Tongue (tissue), 2 donors: Measurements from ENCODE around the gene BICRAL. TPM values are rescaled to one million over a fixed set of nuclear protein-coding genes. Genes with fewer than 3 reads are reported as not detected.
"Not testable (repeated sequence)": the region's sequence is repeated elsewhere in the genome, so short reads cannot be mapped to it uniquely, and the experiment has no call there.

Experiments used
- DNase-seq: peaks from one replicate; pipeline ENCODE4 v3.0.0-alpha.2; 2015
- total RNA-seq: library from RNA; depleted of rRNA; stranded (reverse); fragments of >200 nt; gene quantifications from one replicate; pipeline ENCODE4 v1.2.3, GENCODE V29; 2014

BICRAL gene
- total RNA-seq, 1 donor from 2014 or later = 16.6 TPM

DNA sequence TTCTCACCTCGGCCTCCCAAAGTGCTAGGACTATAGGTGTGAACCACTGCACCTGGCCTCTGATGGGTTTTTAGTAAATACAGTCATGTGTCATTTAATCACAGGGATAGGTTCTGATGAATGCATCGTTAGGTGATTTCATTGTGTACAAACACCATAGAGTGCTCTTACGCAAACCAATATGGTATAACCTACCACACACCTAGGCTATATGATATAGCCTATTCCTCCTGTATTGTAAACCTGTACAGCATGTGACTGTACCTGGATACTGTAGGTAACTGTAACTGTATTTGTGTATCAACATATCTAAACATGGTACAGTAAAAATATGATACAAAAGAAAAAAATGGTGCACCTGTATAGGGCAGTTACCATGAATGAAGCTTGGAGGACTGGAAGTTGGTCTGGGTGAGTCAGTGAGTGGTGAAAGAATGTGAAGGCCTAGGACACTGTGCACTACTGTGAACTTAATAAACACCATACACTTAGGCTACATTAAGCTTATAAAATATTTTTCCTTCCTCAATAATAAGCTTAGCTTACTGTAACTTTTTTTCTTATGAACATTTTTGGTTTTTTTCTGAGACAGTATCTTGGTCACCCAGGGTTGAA lies 10.0 kb downstream of the BICRAL start:
- DNase-seq = no peak

DNA sequence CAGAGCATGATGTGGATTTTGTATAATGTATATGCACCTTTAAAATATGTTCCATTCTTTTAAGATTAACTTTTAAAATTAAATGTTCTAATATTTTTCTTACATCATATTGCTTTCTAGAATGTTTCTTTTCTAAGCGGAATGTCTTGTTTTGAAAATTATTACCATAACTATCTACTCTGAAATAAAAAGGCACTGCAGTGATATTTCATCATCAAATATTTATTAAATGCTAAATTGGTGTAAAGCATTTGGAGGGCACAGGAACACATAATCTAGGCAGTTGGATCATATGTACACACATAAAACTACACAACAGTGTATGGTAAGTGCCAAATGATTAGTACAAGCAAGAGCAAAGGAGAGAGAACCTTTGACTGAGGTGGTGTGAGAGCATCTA lies 13.8 kb downstream of the BICRAL start:
- DNase-seq = no peak

DNA sequence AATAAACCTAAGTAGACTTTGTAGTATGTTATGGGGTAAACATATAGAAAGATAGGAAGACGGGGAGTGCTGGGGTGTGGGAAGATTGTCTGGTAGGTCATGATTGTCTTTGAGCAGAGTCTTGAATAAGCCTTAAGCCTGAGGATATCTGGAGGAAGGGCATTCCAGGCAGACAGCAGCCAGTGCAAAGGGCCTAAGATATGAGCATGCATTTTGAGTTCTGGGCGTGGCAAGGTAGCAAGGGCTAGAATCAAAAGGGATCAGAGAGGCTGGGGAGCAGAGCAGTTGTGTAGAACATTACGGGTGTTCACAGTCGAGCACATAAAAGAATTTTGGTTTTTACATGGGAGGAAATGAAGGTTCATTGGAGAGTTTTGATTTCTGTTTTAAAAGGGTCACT lies 14.3 kb downstream of the BICRAL start:
- DNase-seq = no peak

GRCh38 chr6:42797696-42798095 lies 15.8 kb downstream of the BICRAL start:
- DNase-seq = not testable (repeated sequence)

DNA sequence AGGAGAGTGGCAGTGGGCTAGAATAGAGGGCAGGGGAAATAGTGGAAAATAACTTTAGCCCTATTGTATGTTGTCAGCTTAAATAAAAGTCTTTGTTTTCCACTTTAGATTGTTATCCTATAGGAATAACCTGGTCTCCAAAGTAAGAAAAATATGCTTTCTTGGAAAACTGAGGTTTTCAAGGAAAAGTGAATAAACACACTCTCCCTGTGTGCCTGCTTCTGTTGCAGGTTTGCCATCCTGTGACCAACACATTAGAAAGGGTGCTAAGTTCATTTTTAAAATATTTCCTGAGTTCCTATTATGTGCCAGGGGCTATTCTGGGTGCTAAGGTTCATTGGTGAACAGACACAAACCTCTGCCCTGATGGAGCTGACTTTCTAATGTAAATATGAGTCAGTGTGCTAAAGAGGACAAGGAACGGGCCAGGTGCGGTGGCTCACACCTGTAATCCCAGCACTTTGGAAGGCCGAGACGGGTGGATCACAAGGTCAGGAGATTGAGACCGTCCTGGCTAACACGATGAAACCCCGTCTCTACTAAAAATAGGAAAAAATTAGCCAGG lies 23.5 kb downstream of the BICRAL start:
- no peak for DNase-seq

DNA sequence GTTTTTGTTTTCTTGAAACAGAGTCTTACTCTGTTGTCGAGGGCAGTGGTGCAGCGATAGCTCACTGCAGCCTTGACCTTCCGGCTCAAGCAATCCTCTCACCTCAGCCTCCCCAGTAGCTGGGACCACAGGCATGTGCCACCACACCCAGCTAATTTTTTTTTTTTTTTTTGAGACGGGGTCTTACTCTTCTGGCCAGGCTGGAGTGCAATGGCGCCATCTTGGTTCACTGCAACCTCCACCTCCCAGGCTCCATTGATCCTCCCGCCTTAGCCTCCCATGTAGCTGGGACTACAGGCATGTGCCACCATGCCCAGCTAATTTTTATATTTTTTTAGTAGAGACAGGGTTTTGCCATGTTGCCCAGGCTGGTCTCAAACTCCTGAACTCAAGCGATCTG lies 24.5 kb downstream of the BICRAL start:
- DNase-seq = not testable (repeated sequence)

GRCh38 chr6:42808492-42809483 lies 26.9 kb downstream of the BICRAL start:
- DNase-seq = peak; percentile 30

DNA sequence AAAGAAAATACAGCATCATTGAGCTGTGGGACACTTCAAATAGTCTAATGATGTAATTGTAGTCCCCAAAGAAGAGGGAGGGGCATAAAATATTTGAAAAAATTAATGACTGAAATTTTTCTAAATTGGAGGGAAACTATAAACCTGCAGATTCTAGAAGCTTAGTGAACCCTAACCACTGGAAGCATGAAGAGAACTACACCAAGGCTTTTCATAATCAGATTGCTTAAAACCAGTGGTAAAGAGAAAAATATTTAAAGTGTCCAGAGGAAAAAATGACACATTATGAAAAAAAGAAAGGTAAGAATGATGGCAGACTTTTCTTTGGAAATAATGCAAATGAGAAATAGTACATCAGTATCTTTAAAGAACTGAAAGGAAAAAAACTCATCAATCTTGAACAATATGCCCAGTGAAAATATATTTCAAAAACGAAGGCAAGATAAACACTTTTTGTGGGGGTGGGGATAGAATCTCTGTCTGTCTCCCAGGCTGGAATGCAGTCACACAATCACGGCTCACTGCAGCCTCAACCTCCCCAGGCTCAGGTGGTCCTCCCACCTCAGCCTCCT lies 31.3 kb downstream of the BICRAL start:
- DNase-seq = no peak

GRCh38 chr6:42813906-42814444 lies 32.1 kb downstream of the BICRAL start:
- DNase-seq = no peak

DNA sequence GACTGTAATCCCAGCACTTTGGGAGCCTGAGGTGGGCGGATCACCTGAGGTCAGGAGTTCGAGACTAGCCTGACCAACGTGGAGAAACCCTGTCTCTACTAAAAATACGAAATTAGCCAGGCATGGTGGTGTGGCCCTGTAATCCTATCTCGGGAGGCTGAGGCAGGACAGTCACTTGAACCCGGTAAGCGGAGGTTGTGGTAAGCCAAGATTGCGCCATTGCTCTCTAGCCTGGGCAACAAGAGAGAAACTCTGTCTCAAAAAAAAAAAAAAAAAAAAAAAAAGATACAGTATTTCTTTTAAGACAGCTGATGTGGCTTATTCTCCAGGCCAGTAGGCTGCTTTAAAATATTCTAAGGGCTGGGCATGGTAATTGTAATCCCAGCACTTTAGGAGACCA lies 33.9 kb downstream of the BICRAL start:
- DNase-seq = not testable (repeated sequence)

GRCh38 chr6:42817907-42818306 lies 36.1 kb downstream of the BICRAL start:
- DNase-seq = no peak

DNA sequence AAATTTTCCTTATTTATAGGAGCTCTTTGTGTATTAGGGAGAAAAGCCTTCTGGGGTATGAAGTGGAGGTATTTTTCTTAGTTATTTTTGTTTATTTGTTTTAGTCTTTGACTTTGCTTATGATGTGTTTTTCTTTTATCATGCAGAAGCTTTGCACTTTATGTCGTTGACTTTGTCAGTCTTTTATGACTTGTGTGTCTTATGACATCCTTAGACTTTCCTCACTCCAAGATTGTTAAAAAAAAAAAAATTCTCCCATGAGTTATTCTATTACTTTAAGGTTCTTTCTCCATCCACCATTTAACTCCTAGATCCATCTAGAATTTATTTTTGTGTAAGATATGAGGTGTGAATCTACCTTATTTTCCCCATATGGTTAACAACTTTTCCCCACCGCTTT lies 36.6 kb downstream of the BICRAL start:
- DNase-seq = no peak

DNA sequence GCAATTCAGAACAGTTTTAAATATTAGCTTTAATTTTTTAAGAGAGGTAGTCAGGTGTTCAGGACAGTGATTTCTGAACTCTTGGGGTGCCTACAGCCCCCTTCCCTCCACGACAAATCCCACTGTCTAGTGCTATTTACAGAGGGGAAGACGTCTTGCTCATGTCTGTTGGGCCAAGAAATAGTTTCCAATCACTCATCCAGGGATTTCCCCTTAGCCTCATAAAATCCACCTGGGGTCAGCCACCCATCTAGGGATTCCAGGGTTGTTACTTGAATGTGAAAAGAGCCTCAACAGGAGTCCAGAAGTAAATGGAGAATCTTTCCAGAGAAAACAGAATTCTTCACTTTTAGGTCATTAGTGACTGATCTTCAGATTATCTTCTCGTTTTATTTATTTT lies 37.0 kb downstream of the BICRAL start:
- no peak for DNase-seq

DNA sequence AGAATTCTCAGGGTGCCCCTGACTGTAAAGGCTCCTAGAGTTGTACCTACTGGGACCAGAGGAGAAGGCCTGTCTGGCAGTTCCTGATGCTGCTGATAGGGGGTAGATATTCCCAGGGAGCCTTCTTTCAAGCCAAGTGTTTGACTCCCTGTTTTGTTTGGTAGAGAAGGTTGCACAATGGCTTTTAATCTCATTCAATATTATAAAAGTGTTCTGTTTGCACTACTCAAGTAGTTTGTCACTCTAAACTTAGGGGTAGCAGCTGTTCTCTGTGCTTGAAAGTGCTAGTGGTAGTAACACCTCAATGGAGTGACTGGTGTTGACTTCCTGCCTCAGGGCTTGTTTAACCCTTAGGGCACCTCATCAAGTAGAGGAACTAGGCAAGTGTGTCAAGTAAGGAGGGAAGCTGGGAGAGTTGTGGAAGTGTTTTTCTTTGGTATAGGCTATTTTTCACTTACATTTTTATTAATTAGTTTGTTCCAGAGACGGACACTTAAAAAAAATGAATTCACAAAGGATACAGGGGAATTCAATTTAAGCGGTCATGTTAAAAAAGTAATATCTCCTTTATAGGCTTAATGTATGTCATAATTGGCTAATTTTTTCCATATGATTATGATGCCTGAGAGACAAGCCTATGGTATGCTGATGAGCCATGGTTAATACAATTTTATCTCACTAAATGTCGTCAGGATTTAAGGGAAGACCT lies 38.1 kb downstream of the BICRAL start:
- peak; percentile 21 for DNase-seq

- DNase-seq = peak; percentile 91
Measured at GRCh38 chr6:42820512-42821340, 38.9 kb downstream of the BICRAL start.

DNA sequence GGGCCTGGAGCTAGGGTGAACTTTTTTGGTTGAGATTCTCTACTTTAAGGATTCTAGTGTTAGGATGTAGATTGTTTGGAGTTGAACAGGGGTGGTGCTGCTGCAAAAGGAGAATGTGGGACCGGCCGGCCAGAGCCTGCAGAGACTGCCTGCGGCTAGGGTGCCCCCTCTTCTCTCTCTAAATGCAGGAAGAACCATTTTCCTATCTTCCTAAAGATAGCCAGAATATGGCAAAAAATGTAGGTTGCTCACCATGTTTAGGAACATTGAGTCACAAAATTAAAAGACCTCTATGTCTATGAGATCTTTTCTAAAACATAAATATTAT lies 39.5 kb downstream of the BICRAL start:
- DNase-seq = no peak

GRCh38 chr6:42821846-42822245 lies 40.0 kb downstream of the BICRAL start:
- DNase-seq = no peak

GRCh38 chr6:42829561-42830092 lies 47.8 kb downstream of the BICRAL start:
- no peak for DNase-seq

GRCh38 chr6:42831237-42831636 lies 49.4 kb downstream of the BICRAL start:
- no peak for DNase-seq

DNA sequence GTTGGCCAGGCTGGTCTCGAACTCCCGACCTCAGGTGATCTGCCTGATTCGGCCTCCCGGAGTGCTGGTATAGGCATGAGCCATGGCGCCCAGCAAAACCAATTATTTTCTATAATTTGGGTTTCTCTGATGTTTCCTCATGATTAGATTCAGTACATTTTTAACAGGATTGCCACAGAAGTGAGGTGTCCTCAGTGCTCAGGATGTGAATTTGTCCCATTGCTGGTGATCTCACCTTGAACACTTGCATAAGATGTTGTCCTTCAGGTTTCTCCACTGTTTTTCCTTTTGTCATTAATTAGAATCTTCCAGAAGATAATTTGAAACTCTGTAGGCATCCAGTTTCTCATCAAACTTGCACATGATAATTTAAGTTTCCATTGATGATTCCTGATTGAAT lies 52.2 kb downstream of the BICRAL start:
- no peak for DNase-seq
